ENCODE results near the gene VIPAS39.
A peak's percentile ranks its signal among the peaks of the same experiment; 100 is the strongest.

Gene VIPAS39

GRCh38 chr14:77457522-77458248 is at the start of gene VIPAS39, which contains the start of gene AHSA1:
Gene VIPAS39 (minus strand): TSS chr14:77457601. CDS start chr14:77454102, 3,499 bp downstream.
Gene AHSA1 (plus strand): TSS chr14:77458093. CDS start chr14:77458190, 97 bp downstream.
- peak; percentile 90 to 91 for DNase-seq (ENCODE audit: low read depth in 2 of 2)

GRCh38 chr14:77505031-77505430 is 47.6 kb upstream of the VIPAS39 start:
- DNase-seq (ENCODE audit: low read depth in 2 of 2): no peak

- DNase-seq (ENCODE audit: low read depth in 2 of 2): no peak
These were observed 45.7 kb upstream of the VIPAS39 start for GRCh38 chr14:77503138-77503537.

- DNase-seq (ENCODE audit: low read depth in 2 of 2): no peak
These were observed 44.8 kb upstream of the VIPAS39 start for GRCh38 chr14:77502109-77502782.

- no peak for DNase-seq (ENCODE audit: low read depth in 2 of 2)
These were observed 41.7 kb upstream of the VIPAS39 start for GRCh38 chr14:77498984-77499527.

GRCh38 chr14:77498120-77498979 is 40.9 kb upstream of the VIPAS39 start, which contains the start of gene ISM2:
Gene ISM2 (minus strand): TSS chr14:77498816. CDS start chr14:77498793, 23 bp downstream.
- DNase-seq (ENCODE audit: low read depth in 2 of 2): peak; percentile 26 to 45

GRCh38 chr14:77495334-77495733 is 37.9 kb upstream of the VIPAS39 start:
- no peak for DNase-seq (ENCODE audit: low read depth in 2 of 2)

- DNase-seq (ENCODE audit: low read depth in 2 of 2): no peak
These were observed 33.7 kb upstream of the VIPAS39 start for GRCh38 chr14:77491056-77491455.

GRCh38 chr14:77490347-77490986 is 33.1 kb upstream of the VIPAS39 start:
- no peak for DNase-seq (ENCODE audit: low read depth in 2 of 2)

- no peak for DNase-seq (ENCODE audit: low read depth in 2 of 2)
These were observed 31.6 kb upstream of the VIPAS39 start for GRCh38 chr14:77489041-77489440.

GRCh38 chr14:77488558-77488957 is 31.2 kb upstream of the VIPAS39 start:
- DNase-seq (ENCODE audit: low read depth in 2 of 2): no peak

GRCh38 chr14:77485901-77486678 is 28.7 kb upstream of the VIPAS39 start:
- DNase-seq (ENCODE audit: low read depth in 2 of 2): no peak

- no peak for DNase-seq (ENCODE audit: low read depth in 2 of 2)
These were observed 27.9 kb upstream of the VIPAS39 start for GRCh38 chr14:77485256-77485655.

GRCh38 chr14:77482422-77482821 is 25.0 kb upstream of the VIPAS39 start:
- DNase-seq (ENCODE audit: low read depth in 2 of 2): no peak

- DNase-seq (ENCODE audit: low read depth in 2 of 2): no peak
These were observed 21.4 kb upstream of the VIPAS39 start for GRCh38 chr14:77478796-77479195.

- no peak for DNase-seq (ENCODE audit: low read depth in 2 of 2)
These were observed 20.6 kb upstream of the VIPAS39 start for GRCh38 chr14:77478029-77478428.

- DNase-seq (ENCODE audit: low read depth in 2 of 2): no peak
These were observed 18.2 kb upstream of the VIPAS39 start for GRCh38 chr14:77475432-77476115.

- no peak for DNase-seq (ENCODE audit: low read depth in 2 of 2)
These were observed 17.2 kb upstream of the VIPAS39 start for GRCh38 chr14:77474479-77475177.

GRCh38 chr14:77473921-77474320 is 16.5 kb upstream of the VIPAS39 start:
- no peak for DNase-seq (ENCODE audit: low read depth in 2 of 2)

Data from stimulated activated CD8-positive, alpha-beta memory T cell treated with anti-CD3 and anti-CD28 coated beads, Interleukin-15, amount 100 ng/mL, for 48 hours (primary cell).